Activated naive CD4-positive, alpha-beta T cell treated with anti-CD3 and anti-CD28 coated beads, Interleukin-2, amount 50 U/mL, for 16 hours (primary cell): Measurements from ENCODE around the gene GGT6.
"Not testable (repeated sequence)": the region's sequence is repeated elsewhere in the genome, so short reads cannot be mapped to it uniquely, and the experiment has no call there.

ENCODE experiments used
- DNase-seq: peaks from one replicate; pipeline ENCODE4 v3.0.0-alpha.2; 2020

The GGT6 gene, protein sequence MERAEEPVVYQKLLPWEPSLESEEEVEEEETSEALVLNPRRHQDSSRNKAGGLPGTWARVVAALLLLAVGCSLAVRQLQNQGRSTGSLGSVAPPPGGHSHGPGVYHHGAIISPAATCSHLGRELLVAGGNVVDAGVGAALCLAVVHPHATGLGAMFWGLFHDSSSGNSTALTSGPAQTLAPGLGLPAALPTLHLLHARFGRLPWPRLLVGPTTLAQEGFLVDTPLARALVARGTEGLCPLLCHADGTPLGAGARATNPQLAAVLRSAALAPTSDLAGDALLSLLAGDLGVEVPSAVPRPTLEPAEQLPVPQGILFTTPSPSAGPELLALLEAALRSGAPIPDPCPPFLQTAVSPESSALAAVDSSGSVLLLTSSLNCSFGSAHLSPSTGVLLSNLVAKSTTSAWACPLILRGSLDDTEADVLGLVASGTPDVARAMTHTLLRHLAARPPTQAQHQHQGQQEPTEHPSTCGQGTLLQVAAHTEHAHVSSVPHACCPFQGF

DNA sequence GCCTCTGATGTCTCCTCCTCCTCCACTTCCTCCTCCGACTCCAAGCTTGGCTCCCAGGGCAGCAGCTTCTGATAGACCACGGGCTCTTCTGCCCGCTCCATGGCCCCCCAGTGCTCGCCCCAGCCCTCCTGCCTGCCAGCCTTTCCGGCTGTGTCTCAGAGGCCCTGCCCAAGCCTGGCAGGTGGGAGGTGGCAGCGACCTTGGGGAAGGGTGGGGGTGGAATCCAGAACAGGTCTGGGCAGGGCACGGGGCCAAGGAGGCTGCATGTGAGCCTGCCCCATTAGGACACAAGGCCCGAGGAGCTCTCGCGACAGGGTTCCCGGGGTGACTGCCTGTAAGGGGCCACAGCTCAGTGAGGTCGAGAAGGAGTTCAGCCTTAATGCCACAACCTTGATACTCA, at the start of gene GGT6:
Gene GGT6 (minus strand): TSS at position 157 of the 400 bp plus-strand sequence. CDS start 56 bp downstream, at position 101.
- no peak for DNase-seq

DNA sequence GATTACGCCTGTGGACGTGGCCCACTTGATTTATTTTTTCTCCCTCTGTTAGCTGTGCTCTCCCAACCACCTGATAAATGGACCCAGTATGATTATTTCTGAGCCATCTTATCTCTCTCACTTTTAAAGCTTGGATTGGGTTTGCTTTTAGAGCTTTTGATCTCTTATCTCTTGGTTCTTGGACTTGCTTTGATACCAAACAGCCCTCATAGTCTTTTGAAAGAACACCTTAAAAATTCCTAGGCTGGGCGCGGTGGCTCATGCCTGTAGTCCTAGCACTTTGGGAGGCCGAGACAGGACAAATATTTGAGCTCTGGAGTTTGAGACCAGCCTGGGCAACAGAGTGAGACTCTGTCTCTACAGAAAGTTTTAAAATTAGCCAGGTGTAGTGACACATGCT, 49.8 kb upstream of the GGT6 start:
- no peak for DNase-seq

DNA sequence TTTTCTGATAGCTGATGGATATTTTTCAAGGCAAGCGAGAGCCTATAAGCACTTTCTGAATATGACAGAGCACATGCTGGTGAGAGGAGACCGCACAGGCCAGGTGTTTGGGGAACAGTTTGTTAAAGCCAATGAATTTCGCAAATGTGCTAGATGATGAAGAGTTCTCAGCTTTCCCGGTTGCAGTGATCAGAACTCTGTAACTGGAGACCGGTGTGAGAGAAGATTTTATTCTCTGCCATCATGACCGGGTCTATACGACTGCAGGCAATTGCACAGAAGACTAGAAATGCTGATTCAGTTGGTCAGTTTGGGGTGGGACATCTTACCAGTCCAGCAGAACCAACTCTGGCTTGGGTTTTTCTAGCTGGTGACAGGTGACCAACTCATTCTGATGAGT, 49.4 kb upstream of the GGT6 start:
- DNase-seq: no peak

DNA sequence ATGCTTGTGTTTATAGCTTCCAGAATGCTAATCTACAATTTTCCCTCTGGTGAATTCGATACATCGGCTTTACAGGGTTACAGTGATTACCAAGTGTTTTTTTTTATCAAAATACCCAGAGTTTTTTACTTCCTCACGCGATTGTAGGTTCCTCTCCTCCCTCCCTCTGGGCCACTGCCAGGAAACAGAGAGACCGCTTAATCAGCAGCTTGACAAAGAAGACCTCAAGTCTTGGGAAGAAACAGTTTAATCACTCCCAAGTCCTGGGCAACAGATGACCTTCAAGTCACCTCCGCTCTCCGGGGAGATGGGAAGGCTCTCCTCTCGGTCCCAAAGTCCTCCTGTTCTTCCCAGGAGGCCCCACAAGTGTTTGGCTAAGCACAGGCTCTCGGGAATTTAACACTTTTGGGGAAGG, 47.4 kb upstream of the GGT6 start:
- DNase-seq: no peak

DNA sequence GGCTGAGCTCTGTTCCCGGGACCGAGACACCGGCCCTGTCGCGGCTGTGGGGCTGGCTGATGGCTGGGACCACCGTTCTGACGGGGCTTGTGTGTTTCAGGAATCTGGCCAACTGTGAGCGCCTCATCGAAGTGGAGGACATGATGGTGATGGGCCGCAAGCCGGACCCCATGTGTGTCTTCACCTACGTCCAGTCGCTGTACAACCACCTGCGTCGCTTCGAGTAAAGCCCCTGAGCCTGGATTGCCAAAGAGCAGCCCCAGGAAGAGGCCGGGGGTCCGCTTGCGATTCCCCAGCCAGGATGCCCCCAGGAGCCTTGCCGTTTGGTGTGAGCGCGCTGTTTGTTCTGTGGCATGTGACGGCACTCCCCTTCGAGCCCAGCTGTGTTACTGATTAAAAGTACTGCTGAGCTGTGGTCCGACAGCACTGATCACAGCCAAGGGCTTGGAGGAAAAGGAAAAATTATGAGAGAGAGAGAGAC, 46.9 kb upstream of the GGT6 start:
- no peak for DNase-seq

DNA sequence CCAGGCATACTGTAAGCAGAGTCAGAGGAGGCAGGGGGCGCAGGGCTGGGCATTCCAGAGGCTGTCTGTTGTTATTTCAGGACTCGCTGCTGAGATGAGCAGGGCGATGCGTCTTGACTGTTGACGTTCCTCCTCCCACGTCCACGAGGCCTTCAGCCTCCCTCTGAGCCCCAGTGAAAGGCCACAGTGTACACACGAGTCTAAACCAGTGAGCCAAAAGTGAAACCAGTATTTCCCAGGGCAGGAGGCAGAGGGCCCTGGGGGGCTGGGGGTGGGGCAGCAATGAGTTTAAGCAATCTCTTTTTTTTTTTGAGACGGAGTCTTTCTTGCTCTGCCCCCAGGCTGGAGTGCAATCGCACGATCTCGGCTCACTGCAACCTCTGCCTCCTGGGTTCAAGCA, 45.4 kb upstream of the GGT6 start:
- DNase-seq: no peak

DNA sequence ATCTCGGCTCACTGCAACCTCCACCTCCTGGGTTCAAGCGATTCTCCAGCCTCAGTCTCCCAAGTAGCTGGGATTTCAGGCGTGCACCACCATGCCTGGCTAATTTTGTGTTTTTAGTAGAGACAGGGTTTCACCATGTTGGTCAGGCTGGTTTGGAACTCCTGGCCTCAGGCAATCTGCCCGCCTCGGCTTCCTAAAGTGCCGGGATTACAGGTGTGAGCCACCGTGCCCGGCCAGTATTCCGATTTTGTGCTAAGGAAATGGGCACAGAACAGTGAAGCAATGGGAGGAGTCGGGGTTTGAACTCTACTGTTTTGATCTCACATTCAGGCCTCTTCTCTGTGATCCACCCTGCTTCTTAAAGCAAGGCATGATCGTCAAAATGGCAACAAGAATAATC, 44.4 kb upstream of the GGT6 start:
- not testable (repeated sequence) for DNase-seq

DNA sequence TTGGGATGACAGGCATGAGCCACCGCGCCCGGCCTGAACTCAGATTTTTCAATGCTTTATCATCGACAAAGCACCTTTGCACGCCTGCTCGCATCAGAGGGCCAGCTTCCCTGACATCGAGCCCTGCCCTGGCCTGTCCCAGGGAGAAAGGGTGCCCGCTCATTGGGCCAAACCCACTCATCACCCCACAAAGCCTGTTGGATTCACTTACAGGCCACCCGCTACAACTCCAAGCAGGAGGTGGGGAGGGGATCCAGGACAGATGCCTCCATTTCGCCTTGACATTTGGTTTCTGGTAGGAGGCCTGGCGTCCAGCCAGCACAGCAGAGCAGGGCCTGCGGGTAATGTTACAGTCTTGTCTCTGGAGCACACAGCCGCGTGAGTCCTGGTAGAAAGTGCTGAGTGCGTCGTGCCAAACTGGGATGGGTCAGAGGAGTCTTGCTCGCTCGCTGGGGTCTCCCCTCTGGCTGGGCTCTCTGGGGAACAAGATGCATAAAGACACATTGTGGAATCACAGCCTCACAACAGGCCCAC, 43.8 kb upstream of the GGT6 start:
- no peak for DNase-seq

DNA sequence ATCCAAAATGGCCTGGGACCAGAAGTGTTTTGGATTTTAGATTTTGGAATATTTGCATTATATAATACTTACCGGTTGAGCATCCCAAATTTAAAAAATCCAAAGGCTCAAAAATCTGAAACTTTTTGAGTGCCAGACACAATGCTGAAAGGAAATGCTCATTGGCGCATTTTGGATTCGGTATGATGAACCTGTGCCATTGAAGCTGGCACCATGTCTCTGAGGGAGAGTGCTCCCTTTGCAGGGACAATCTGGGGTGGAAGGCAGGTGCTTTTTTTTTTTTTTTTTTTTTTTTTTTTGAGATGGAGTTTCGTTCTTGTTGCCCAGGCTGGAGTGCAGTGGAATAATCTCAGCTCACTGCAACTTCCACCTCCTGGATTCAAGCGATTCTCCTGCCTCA, 41.7 kb upstream of the GGT6 start:
- DNase-seq: no peak

DNA sequence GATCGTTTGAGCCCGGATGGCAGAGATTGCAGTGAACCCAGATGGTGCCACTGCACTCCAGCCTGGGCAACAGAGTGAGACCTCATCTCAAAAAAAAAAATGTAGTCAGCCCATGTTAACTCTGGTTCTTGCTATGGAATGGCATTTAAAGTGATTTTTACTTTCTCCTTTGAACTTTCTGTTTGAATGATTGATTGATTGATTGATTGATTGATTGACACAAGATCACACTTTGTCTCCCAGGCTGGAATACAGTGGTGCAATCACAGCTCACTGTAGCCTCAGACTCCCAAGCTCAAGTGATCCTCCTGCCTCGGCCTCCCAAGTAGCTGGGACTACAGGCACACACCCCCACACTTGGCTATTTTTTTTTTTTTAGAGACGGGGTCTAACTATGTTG, 40.9 kb upstream of the GGT6 start:
- no peak for DNase-seq

DNA sequence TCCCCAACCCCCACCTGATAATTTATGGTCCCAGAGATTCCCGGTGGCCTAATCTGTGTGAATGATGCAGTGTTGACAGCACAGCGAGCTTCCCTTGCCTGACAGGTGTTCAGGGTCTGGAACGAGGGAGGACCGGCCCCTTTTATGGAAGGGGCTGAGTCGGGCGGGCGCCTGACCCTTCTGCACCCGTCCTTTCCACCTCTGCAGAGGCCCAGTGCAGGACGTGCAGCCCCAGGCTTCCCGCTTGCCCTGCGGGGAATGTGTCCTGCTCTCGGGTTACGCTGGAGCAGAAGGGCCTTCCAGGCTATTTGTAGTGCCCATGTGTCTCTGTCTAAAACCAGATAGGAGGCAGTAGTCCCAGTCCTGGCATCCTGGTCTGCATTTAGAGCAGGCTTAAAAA, 40.2 kb upstream of the GGT6 start:
- no peak for DNase-seq

DNA sequence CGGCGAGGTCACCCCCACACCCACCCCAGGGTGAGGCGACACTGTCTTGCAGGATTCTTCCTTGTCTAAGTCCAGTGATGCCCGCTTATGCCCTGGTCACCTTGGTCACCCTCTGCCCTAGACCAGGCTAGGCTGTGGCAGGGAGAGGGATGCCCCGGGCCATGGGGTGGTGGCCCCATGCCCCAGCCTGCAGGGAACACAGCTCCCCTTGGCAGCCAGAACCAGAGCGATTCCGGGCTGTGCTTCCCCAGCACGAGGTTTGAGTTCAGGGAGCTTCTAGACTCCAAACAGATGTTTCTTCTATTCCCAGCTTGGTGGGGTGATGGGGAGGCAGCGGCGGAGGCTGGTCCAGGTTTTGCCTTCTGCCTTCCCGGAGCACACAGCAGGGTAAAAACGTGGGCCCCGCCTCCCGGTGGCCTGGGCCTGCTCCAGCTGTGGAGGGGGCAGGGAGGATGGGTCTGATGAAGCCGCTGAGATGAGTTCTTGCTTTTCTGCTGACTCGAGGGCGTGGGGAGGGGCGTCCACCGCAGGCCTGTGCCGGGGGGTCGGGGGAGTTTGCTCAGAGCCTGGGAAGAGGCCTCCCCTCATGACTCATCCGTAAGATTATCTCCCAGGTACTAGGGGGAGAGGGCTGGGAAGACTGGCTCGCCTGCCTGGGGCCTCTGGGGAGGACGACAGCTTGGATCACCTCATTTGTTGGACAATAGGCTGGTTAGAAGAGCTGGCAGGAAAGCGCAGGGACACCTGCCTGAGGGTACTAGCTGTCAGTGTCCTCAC, 39.3 kb upstream of the GGT6 start:
- no peak for DNase-seq

DNA sequence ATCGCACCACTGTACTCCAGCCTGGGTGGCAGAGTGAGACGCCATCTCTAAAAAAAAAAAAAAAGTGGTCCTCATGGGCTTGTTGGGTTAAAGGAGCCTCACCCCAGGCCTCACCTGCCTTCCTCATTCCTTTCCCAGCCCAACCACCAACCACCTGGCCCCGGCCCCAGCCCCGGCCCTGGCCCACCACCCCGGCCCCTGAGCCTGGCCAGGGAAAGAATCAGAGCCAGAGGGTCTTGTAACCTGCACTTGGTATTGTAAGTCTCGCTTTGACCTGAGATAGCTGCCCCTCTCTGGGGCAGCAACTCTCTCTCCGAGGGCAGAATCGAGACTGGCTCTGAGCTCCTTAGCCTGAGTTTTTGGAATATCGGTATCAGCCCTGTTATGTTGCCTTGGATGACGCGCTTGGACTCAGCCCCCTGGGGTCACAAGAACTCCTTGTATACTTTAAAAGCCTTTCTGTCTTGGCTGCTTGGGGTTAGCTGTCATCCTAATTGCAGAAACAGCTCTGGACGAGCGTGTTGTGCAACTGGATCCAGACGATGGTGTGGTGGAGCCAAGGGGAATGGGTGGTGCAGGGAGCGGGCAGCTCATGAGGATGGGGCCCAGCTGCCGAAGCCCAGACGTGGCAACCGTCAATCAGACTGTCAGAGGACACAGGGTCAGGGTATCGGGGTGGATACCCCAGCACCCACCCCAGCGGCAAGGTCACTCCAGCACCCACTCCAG, 38.6 kb upstream of the GGT6 start:
- no peak for DNase-seq

DNA sequence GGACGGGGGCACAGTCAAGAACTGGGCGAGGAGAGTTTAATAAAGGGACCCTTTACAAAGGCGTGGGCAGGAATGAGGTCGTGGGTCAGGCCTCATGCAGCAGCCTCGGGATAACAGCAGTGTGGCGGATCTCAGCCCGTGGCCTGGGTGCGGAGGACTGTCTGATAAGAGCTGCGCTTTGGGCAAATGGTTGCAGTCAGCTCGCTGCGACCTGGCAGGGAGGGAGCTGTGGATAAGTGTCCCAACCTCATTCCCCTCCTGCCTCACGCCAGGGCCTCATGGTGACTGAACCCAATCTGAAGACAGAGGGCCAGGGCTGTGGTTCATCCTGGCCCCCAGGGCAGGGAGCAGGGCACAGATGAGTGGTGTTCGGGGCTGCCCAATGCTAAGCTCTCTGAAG, 37.6 kb upstream of the GGT6 start:
- no peak for DNase-seq

DNA sequence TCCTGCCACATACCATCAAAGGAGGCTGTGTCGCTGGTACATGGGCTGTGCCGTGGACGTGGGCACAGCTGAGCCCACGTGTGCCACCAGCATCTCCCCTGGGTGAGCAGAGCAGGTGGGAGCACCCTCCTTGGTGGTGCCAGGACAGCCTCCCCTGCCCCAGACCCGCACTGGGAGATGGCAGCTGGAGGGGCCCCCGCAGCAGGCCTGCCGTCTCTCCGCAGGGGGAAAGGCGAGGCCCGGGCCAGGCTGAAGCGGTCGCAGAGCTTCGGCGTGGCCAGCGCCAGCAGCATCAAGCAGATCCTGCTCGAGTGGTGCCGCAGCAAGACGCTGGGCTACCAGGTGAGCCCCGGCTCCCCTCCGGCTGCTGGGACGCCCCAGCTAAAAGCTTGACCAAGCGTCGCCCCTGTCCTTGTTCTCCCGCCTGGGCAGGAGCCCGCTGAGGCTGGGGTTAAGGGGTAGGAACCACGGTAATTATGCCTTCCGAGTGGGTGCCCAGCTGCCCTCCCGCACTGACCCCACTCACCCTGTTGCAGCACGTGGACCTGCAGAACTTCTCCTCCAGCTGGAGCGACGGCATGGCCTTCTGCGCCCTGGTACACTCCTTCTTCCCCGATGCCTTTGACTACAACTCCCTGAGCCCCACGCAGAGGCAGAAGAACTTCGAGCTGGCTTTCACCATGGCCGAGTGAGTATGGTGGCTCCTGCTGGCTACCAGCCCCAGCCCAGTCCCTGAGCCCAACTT, 36.4 kb upstream of the GGT6 start:
- DNase-seq: no peak

DNA sequence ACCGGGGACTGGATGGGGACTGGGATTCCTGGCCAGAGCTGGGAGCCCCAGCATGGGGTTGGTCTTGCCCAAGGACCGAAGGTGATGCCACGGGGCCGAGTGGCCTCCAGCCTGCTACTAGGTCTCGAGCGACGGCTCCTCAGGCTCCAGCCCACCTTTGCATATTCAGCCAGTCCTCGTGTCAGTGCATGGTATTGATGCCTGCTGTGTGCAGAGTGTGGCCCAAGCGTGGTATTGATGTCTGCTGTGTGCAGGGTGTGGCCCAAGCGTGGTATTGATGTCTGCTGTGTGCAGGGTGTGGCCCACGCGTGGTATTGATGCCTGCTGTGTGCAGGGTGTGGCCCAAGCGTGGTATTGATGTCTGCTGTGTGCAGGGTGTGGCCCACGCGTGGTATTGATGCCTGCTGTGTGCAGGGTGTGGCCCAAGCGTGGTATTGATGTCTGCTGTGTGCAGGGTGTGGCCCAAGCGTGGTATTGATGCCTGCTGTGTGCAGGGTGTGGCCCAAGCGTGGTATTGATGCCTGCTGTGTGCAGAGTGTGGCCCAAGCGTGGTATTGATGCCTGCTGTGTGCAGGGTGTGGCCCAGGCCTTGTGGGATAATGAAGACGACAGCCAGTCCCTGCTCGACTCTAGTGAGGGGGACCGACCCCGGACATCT, 35.4 kb upstream of the GGT6 start:
- not testable (repeated sequence) for DNase-seq

DNA sequence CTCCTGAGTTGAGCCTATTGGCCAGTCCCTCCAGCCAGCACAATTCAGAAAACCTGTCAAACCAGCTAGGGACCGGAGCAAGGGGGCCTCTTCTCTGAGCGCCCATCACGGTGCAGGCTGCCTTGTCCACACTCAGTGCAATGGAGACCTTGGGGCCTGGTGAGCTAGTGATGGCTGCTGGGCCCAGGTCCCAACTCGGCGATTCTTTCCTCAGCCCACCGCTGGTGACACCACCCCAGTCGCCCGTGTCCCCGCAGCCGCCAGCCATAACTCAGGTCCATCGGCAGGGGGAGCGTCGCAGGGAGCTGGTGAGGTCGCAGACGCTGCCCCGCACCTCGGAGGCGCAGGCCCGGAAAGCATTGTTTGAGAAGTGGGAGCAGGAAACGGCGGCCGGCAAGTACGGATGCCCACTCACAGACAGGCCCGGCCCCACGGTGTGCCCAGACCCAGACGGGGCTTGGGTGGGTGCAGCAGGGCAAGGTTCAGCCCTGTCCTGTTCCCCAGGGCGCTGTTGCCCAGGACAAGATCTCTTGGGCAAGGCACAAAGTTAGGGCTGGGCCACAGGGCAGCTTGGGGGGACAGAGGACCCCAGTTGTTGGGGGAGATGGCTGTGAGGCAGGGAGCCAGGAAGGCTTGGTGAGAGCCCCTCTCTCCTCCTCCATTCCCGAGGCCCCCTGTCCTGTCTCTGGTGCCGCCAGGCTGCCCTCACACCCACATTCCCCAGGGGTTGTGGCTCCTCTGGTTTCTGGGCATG, 34.7 kb upstream of the GGT6 start:
- DNase-seq: peak; percentile 45

DNA sequence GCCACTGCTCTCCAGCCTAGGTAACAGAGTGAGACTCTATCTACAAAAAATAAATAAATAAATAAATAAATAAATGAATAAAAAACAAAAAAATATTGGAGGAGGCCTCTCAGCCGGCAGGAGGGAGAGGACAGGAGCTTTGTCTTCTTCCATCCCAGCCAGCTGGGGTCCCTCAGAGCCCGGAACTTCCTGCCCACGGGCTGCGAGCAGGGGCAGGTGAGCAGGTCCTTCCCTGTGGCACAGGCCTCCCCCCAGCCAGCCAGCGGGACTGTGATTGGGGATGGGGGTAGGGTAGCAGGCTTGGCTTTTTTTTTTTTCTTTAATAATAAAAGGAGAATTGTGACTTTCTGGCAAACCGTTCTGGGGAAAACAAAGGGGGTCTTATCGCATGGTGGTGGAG, 34.0 kb upstream of the GGT6 start:
- DNase-seq: no peak

DNA sequence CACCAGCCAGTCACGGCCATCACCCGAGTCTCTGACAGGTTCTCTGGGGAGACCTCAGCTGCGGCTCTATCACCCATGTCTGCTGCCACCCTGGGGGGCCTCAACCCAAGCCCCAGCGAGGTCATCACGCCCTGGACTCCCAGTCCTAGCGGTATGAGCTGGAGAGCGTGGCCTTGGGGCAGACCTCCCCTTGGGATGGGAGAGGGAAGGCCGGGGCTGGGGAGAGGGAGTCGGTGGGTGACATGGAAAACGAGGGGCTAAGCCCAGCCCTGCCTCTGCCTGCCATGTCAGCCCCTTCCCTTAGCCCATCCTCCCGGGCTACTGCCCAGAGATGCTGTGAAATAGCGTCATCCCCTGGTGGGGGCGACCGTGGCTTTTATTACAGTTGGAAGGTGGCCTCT, 32.6 kb upstream of the GGT6 start:
- no peak for DNase-seq

DNA sequence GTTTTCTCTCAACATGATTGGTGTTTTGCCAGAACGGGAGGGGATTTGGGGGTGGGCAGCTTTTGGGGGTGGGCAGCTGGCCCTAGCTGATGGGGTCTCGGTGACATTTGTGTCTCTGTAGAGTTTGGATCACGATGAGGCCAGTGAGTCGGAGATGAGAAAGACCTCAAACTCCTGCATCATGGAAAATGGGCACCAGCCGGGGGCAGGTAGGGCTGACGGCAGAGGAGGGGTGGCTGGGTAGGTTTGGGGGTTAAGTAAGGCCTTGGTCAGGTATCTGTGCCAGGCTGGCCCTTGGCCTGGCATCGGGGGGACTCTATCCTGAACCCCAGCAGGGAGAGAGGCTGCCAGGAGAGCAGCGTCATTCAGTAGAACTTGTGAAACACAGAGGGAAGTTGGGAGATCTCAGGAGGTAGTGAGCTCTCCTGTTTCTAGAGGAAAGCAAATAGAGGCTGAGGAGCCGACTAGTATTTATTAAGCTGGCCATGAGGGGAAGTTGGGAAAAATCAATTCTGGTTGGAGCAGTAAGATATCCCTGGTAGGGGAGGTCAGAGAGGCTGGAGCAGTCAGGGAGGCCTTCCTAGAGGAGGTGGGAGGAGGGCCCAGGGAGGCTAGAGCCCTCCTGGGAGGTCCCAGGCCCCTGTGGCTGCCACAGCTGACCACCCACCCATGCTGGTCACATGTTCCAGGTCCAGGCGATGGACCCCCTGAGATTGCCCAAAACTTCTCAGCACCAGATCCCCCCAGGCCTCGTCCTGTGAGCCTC, 32.0 kb upstream of the GGT6 start:
- no peak for DNase-seq
